H1 (cell line): ENCODE measurements around the gene SRGAP3. TPM values are rescaled to one million over a fixed set of nuclear protein-coding genes. Genes with fewer than 3 reads are reported as not detected.

ENCODE experiments used
- CTCF ChIA-PET: fragments of 300-600 bp; sonication (Branson Sonifier 250); formaldehyde crosslinking; loops from one replicate; lab custom pipeline; 2021; ENCODE audit not compliant: partially characterized antibody; lab: Charles Lee
- POLR2A ChIA-PET: fragments of 300-600 bp; sonication (Branson Sonifier 250); formaldehyde crosslinking; loops from one replicate; lab custom pipeline; 2021; ENCODE audit warnings: inconsistent platforms; ENCODE audit not compliant: partially characterized antibody; lab: Charles Lee
- DNase-seq, 2 experiments: peaks; one replicate each; pipeline versions ENCODE4 v3.0.0 to v3.0.0-alpha.2; 2010 to 2022; ENCODE audit warnings: low spot score in 2 of 2, low read depth in 1 of 2, mixed read lengths in 1 of 2
- FAIRE-seq: peaks from 2 replicates; lab custom pipeline; 2011; peaks lifted over from hg19 to GRCh38; lab: Jason Lieb, UNC
- H2AFZ ChIP-seq: 2 replicates; pipeline ENCODE4 v1.8.1; 2012; ENCODE audit warnings: low read length, inconsistent platforms
- H2AK5ac ChIP-seq: 2 replicates; pipeline ENCODE4 v1.6.1; 2013; ENCODE audit warnings: low read depth, low read length
- H2BK120ac ChIP-seq: replicated peaks from 2 replicates; pipeline ENCODE3; 2013; ENCODE audit warnings: low read depth, low read length, inconsistent platforms
- H2BK12ac ChIP-seq: 2 replicates; pipeline ENCODE4 v1.6.1; 2013; ENCODE audit warnings: low read depth, low read length
- H2BK15ac ChIP-seq: 2 replicates; pipeline ENCODE4 v1.6.1; 2013; ENCODE audit warnings: low read length
- H2BK20ac ChIP-seq: 2 replicates; pipeline ENCODE4 v1.6.1; 2013; ENCODE audit warnings: low read length
- H2BK5ac ChIP-seq: 2 replicates; pipeline ENCODE4 v1.6.1; 2013; ENCODE audit warnings: low read depth, low read length
- H3K14ac ChIP-seq: 2 replicates; pipeline ENCODE4 v1.6.1; 2013; ENCODE audit warnings: inconsistent platforms; ENCODE audit not compliant: insufficient read length
- H3K18ac ChIP-seq: 2 replicates; pipeline ENCODE4 v1.6.1; 2013; ENCODE audit warnings: low read length; ENCODE audit errors: extremely low read depth
- H3K23ac ChIP-seq: 2 replicates; pipeline ENCODE4 v1.6.1; 2013; ENCODE audit warnings: inconsistent platforms; ENCODE audit not compliant: insufficient read length
- H3K23me2 ChIP-seq: 2 replicates; pipeline ENCODE4 v1.6.1; 2013; ENCODE audit warnings: low read depth, low read length
- H3K27ac ChIP-seq: 2 replicates; pipeline ENCODE4 v1.6.1; 2011; ENCODE audit warnings: low read depth, low read length, inconsistent platforms
- H3K27me3 ChIP-seq, 4 experiments: replicated peaks in 1 of 4; 1 replicate in 1 of 4; 2 replicates in 3 of 4; pipeline versions ENCODE4 v1.6.1 to v1.8.1; 2011 to 2013; ENCODE audit warnings: low read length in 3 of 4, mild to moderate bottlenecking in 3 of 4, inconsistent platforms in 2 of 4, mixed read lengths in 2 of 4, moderate library complexity in 1 of 4; ENCODE audit not compliant: control insufficient read depth in 3 of 4, insufficient read depth in 3 of 4; ENCODE audit errors: extremely low read depth in 1 of 4
- H3K36me3 ChIP-seq, 4 experiments: 2 replicates each; pipeline versions ENCODE4 v1.6.1 to v1.8.1; 2011 to 2013; ENCODE audit warnings: mild to moderate bottlenecking in 4 of 4, low read length in 3 of 4, moderate library complexity in 2 of 4, control low read depth in 1 of 4, inconsistent platforms in 1 of 4; ENCODE audit not compliant: insufficient read depth in 4 of 4, control insufficient read depth in 2 of 4
- H3K4ac ChIP-seq: replicated peaks from 2 replicates; pipeline ENCODE3; 2013; ENCODE audit warnings: low read length, low read depth, mixed read lengths, inconsistent platforms; ENCODE audit not compliant: insufficient read length
- H3K4me1 ChIP-seq, 4 experiments: replicated peaks in 1 of 4; 1 replicate in 1 of 4; 2 replicates in 3 of 4; pipeline versions ENCODE4 v1.6.1 to v1.8.1; 2011 to 2013; ENCODE audit warnings: low read length in 3 of 4, inconsistent platforms in 2 of 4, mixed read lengths in 1 of 4; ENCODE audit not compliant: insufficient read depth in 4 of 4, control insufficient read depth in 3 of 4
- H3K4me2 ChIP-seq, 2 experiments: 2 replicates each; pipeline versions ENCODE4 v1.6.1 to v1.8.1; 2011 to 2013; ENCODE audit warnings: low read depth in 2 of 2, low read length in 2 of 2, control low read depth in 1 of 2, inconsistent platforms in 1 of 2, mild to moderate bottlenecking in 1 of 2; ENCODE audit not compliant: insufficient read depth in 1 of 2
- H3K4me3 ChIP-seq, 4 experiments: fragments of 200-600, 300-600 bp in 1 of 4; sonication (generic), shearing (Covaris generic), sonication (Bioruptor Twin) in 1 of 4; 2 replicates each; pipeline versions ENCODE4 v1.5.1 to v1.8.1; 2011 to 2016; ENCODE audit warnings: low read length in 4 of 4, low read depth in 3 of 4, control low read depth in 2 of 4, inconsistent platforms in 2 of 4, mild to moderate bottlenecking in 2 of 4, mixed read lengths in 1 of 4, moderate library complexity in 1 of 4; ENCODE audit not compliant: insufficient read depth in 2 of 4; ENCODE audit errors: extremely low read depth in 1 of 4
- H3K56ac ChIP-seq: replicated peaks from 2 replicates; pipeline ENCODE3; 2013; ENCODE audit warnings: low read depth, mild to moderate bottlenecking, mixed read lengths, low read length, inconsistent platforms; ENCODE audit not compliant: insufficient read length
- H3K79me1 ChIP-seq: 2 replicates; pipeline ENCODE4 v1.6.1; 2013; ENCODE audit warnings: low read depth, low read length, control low read depth
- H3K79me2 ChIP-seq, 2 experiments: 2 replicates each; pipeline versions ENCODE4 v1.6.1 to v1.8.1; 2012 to 2013; ENCODE audit warnings: low read length in 2 of 2, mild to moderate bottlenecking in 2 of 2, inconsistent platforms in 1 of 2; ENCODE audit not compliant: insufficient read depth in 2 of 2, control insufficient read depth in 1 of 2
- H3K9ac ChIP-seq, 4 experiments: replicated peaks in 1 of 4; 1 replicate in 1 of 4; 2 replicates in 3 of 4; pipeline versions ENCODE4 v1.6.1 to v1.8.1; 2011 to 2013; ENCODE audit warnings: low read depth in 3 of 4, low read length in 3 of 4, control low read depth in 2 of 4, mild to moderate bottlenecking in 2 of 4, moderate library complexity in 2 of 4, inconsistent platforms in 1 of 4; ENCODE audit errors: extremely low read depth in 1 of 4
- H3K9me3 ChIP-seq, 2 experiments: 2 replicates each; pipeline versions ENCODE4 v1.6.1 to v1.8.1; 2012 to 2013; ENCODE audit warnings: mild to moderate bottlenecking in 2 of 2, moderate library complexity in 2 of 2, control low read depth in 1 of 2, inconsistent platforms in 1 of 2, low read depth in 1 of 2, low read length in 1 of 2, mixed read lengths in 1 of 2; ENCODE audit not compliant: insufficient read depth in 2 of 2
- H4K20me1 ChIP-seq, 2 experiments: replicated peaks in 1 of 2; 2 replicates each; pipeline versions ENCODE3 to v1.8.1; 2011 to 2013; ENCODE audit warnings: inconsistent platforms in 2 of 2, low read length in 2 of 2, mild to moderate bottlenecking in 1 of 2; ENCODE audit not compliant: insufficient read depth in 2 of 2, control insufficient read depth in 1 of 2
- H4K5ac ChIP-seq: 2 replicates; pipeline ENCODE4 v1.6.1; 2013; ENCODE audit warnings: low read length, low read depth, mixed read lengths, inconsistent platforms; ENCODE audit not compliant: insufficient read length
- H4K8ac ChIP-seq: 2 replicates; pipeline ENCODE4 v1.8.0; 2013; ENCODE audit warnings: mild to moderate bottlenecking, moderate library complexity, low read length, inconsistent platforms; ENCODE audit not compliant: insufficient read depth; ENCODE audit errors: extremely low read depth
- H4K91ac ChIP-seq: replicated peaks from 2 replicates; pipeline ENCODE3; 2013; ENCODE audit warnings: low read length, mixed read lengths, inconsistent platforms; ENCODE audit not compliant: insufficient read length
- CBX8 ChIP-seq: fragments of 300-800, 300-1000 bp; sonication (generic); IDR thresholded peaks from 2 replicates; pipeline ENCODE4 v1.7.1; 2016; ENCODE audit warnings: low read depth, low read length, borderline replicate concordance
- CHD1 ChIP-seq: IDR thresholded peaks from 2 replicates; pipeline ENCODE4 v1.6.1; 2012; ENCODE audit warnings: low read depth, low read length, improper control_type of control experiment
- CHD2 ChIP-seq: IDR thresholded peaks from 2 replicates; pipeline ENCODE4 v1.6.1; 2012; ENCODE audit warnings: low read length, improper control_type of control experiment
- CREB1 ChIP-seq: IDR thresholded peaks from 2 replicates; pipeline ENCODE4 v1.6.1; 2012; ENCODE audit warnings: inconsistent platforms
- GTF2F1 ChIP-seq: IDR thresholded peaks from 2 replicates; pipeline ENCODE4 v1.6.1; 2012; ENCODE audit warnings: low read depth, low read length, improper control_type of control experiment, borderline replicate concordance
- JUN ChIP-seq: IDR thresholded peaks from 2 replicates; pipeline ENCODE4 v1.6.1; 2011; ENCODE audit warnings: low read depth, mild to moderate bottlenecking, improper control_type of control experiment, low read length
- KDM1A ChIP-seq: fragments of 200-600, 300-600 bp; sonication (generic); IDR thresholded peaks from 2 replicates; pipeline ENCODE4 v1.7.1; 2016; ENCODE audit warnings: mild to moderate bottlenecking, low read length, borderline replicate concordance
- RAD21 ChIP-seq, 2 experiments: IDR thresholded peaks in 1 of 2; conservative IDR thresholded peaks in 1 of 2; 2 replicates each; pipeline ENCODE4 v1.6.1; 2011; ENCODE audit warnings: low read depth in 2 of 2, low read length in 2 of 2, improper control_type of control experiment in 1 of 2, inconsistent platforms in 1 of 2, mild to moderate bottlenecking in 1 of 2, moderate library complexity in 1 of 2
- RNF2 ChIP-seq: fragments of 200-900, 300-1000 bp; sonication (generic); IDR thresholded peaks from 2 replicates; pipeline ENCODE4 v1.7.1; 2016; ENCODE audit warnings: borderline replicate concordance, low read depth, mild to moderate bottlenecking, antibody characterized with exemption, low read length; ENCODE audit not compliant: poor library complexity, severe bottlenecking; ENCODE audit errors: missing control alignments
- RXRA ChIP-seq: IDR thresholded peaks from 2 replicates; pipeline ENCODE4 v1.6.1; 2011; ENCODE audit warnings: low read depth, mild to moderate bottlenecking, low read length, moderate library complexity; ENCODE audit not compliant: insufficient read depth
- SP2 ChIP-seq: IDR thresholded peaks from 2 replicates; pipeline ENCODE4 v1.6.1; 2012; ENCODE audit warnings: mild to moderate bottlenecking, low read length, inconsistent platforms
- WGBS, 2 experiments: shearing (Covaris generic) in 1 of 2; methylation state at CpG; one replicate each; pipeline versions ENCODE4 v1.1.6 to v1.1.7; 2013 to 2015; ENCODE audit warnings: low lambda C conversion rate in 2 of 2, mixed read lengths in 2 of 2, inconsistent platforms in 1 of 2, low coverage in 1 of 2, missing lambda C conversion rate in 1 of 2; ENCODE audit not compliant: insufficient replicate concordance in 2 of 2, insufficient coverage in 1 of 2, insufficient read length in 1 of 2; ENCODE audit errors: extremely low coverage in 1 of 2, missing lambda C conversion rate in 1 of 2; 5-methylcytosine and 5-hydroxymethylcytosine counted together
- polyA plus RNA-seq, 7 experiments: library from polyadenylated mRNA; depleted of rRNA in 3 of 7; stranded (reverse) in 5 of 7; unstranded in 2 of 7; fragments of >200 nt in 5 of 7; fragments of 200-250 nt in 2 of 7; gene quantifications; 1 replicate in 5 of 7; 2 replicates in 1 of 7; 4 replicates in 1 of 7; pipeline versions ENCODE4 v1.2.1 to v1.2.3, GENCODE V29; 2011 to 2013; ENCODE audit warnings: missing spikeins in 2 of 7, mixed read lengths in 2 of 7
- total RNA-seq: library from RNA; stranded (reverse); fragmentation: NEBNext Ultra II Directional; extraction: Animal tissue kit (Norgen Biotek cat#: 25700); gene quantifications from 2 replicates; pipeline ENCODE4 v1.2.1, GENCODE V29; 2021

The SRGAP3 gene
- total and polyA plus RNA-seq, 2 of the 8 experiments (the other 6 are each of a cell fraction or from before 2014, with no cell fraction given), result 5.8 to 11.4 TPM

DNA sequence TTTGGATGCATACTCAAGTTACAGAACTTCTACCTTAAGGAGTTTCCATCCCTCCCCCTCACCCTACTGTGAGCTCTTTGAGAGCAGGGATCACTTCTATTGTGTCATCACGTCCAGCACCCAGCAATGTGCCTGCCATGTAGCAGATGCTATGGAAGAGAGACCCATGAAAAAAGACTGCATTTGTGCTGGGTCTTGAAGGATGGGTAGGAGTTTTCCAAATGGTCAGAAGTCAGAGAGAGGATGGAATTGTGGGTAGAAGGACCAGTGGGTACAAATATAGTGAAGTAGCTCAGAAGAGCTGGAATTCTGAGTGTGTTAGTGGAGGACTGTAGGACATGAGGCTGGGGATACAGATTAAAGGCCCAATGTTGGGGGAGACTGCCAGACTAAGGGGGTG lies 141.7 kb downstream of the SRGAP3 start:
- Histone ChIP-seq H2BK120ac (no peak overlapping the region), H2BK15ac (no peak overlapping the region), H2BK5ac (no peak overlapping the region), H3K27ac (no peak overlapping the region), H3K36me3 (no peaks in the 10 kb centered on the region), H3K23ac (no peak overlapping the region), H3K56ac (no peak overlapping the region), H3K4ac (no peak overlapping the region), H2BK20ac (no peak overlapping the region), H3K79me2 (no peaks in the 10 kb centered on the region), H3K79me1 (no peaks in the 10 kb centered on the region), H2AK5ac (no peak overlapping the region), H3K23me2 (no peaks in the 10 kb centered on the region; the same call in 1 of the 2 replicates), H3K9ac (no peak overlapping the region), H3K4me1 (peaks cover 2 to 22% (median 15%) of the 10 kb centered on the region in 4 experiments), H3K9me3 (no peaks in the 10 kb centered on the region; a peak in 1 of 4 replicates), H4K8ac (no peak overlapping the region), H2BK12ac (no peak overlapping the region), H3K4me3 (no peak overlapping the region), H3K4me2 (no peak overlapping the region), H3K27me3 (no peaks in the 10 kb centered on the region), H2AFZ (no peak overlapping the region), H3K18ac (no peak overlapping the region), H3K14ac (no peak overlapping the region), H4K91ac (no peak overlapping the region), H4K20me1 (no peaks in the 10 kb centered on the region), H4K5ac (no peak overlapping the region)
- ChIA-PET POLR2A (no interaction called here), CTCF (interaction anchor here (0.8 to 6.3 kb wide), 2 partner anchors 14 to 60 kb away, joined by 3 to 79 read pairs; no protein-coding TSS in a partner anchor)
- DNase-seq, result no peak
- WGBS, 2 experiments, result 94% methylated on average over 1 of the region's 1 CpG; no CpG with 5 or more reads in 1 of the 2 experiments
- FAIRE-seq, result no peak
- TF ChIP-seq JUN (no peak), RNF2 (no peak), CHD2 (no peak), RAD21 (IDR thresholded peaks at IDR 0.05 in 1 of 2, conservative IDR thresholded peaks at IDR 0.05 in 1 of 2; ENCODE audit: low read depth in 2 of 2, low read length in 2 of 2) (no peak), CREB1 (no peak), SP2 (no peak), KDM1A (no peak), CBX8 (no peak), CHD1 (no peak), RXRA (no peak), GTF2F1 (no peak)
